HCT116 (cell line): ENCODE data around the gene NOA1. TPM values are rescaled to one million over a fixed set of nuclear protein-coding genes. Genes with fewer than 3 reads are reported as not detected.

Source experiments
- ATAC-seq: fragments of 200-7000 bp; cut with Tn5 transposase; 2 replicates; pipeline ENCODE4 v1.9.1; 2020; ENCODE audit warnings: mild to moderate bottlenecking, moderate library complexity
- BruUV-seq: library from RNA; stranded (reverse); fragments of 400-500 nt; replicated peaks from 2 replicates; lab custom pipeline; 2021; lab: Mats Ljungman, UMichigan
- CTCF ChIA-PET: fragments of 300-600 bp; sonication (Branson Sonifier 250); formaldehyde crosslinking; loops from one replicate; lab custom pipeline; 2021; ENCODE audit warnings: antibody characterized with exemption; lab: Charles Lee
- POLR2A ChIA-PET: fragments of 300-600, 350-600 bp; sonication (Branson Sonifier 250); formaldehyde crosslinking; loops from one replicate; lab custom pipeline; 2021; ENCODE audit warnings: antibody characterized with exemption; lab: Charles Lee
- RAD21 ChIA-PET, 2 experiments: fragments of 300-600 bp; sonication (Branson Sonifier 250); formaldehyde crosslinking; loops; one replicate each; lab custom pipeline; 2023; ENCODE audit warnings: low total read pairs in 2 of 2; ENCODE audit not compliant: uncharacterized antibody in 2 of 2, unreplicated experiment in 2 of 2, low non-redundant PET in 1 of 2; lab: Charles Lee
- DNase-seq: peaks from one replicate; pipeline ENCODE4 v3.0.0-alpha.2; 2010; ENCODE audit warnings: low read depth, low spot score
- H2AFZ ChIP-seq: fragments of 200-600 bp; shearing (Covaris generic), sonication (generic); 2 replicates; pipeline ENCODE4 v1.6.1; 2017; ENCODE audit warnings: low read depth, mixed run types, mixed read lengths, antibody characterized with exemption, low read length; ENCODE audit not compliant: poor library complexity, severe bottlenecking
- H3K27ac ChIP-seq: 2 replicates; pipeline ENCODE4 v1.5.1; 2012; ENCODE audit warnings: low read depth, low read length
- H3K27me3 ChIP-seq: fragments of 200-600 bp; sonication (generic); 2 replicates; pipeline ENCODE4 v1.6.1; 2016; ENCODE audit warnings: mixed run types, low read length, mixed read lengths; ENCODE audit not compliant: insufficient read depth
- H3K36me3 ChIP-seq, 2 experiments: fragments of 200-500 bp in 1 of 2; fragments of 200-600 bp in 1 of 2; sonication (Bioruptor generic) in 1 of 2; sonication (generic) in 1 of 2; 2 replicates each; pipeline versions ENCODE4 v1.5.1 to v1.6.1; 2014 to 2016; ENCODE audit warnings: low read length in 2 of 2, inconsistent platforms in 1 of 2, mixed read lengths in 1 of 2, mixed run types in 1 of 2; ENCODE audit not compliant: insufficient read depth in 2 of 2, control insufficient read depth in 1 of 2
- H3K4me1 ChIP-seq, 2 experiments: fragments of 200-600 bp in 1 of 2; sonication (generic) in 1 of 2; 2 replicates each; pipeline versions ENCODE4 v1.5.1 to v1.6.1; 2012 to 2017; ENCODE audit warnings: low read length in 2 of 2, inconsistent platforms in 1 of 2, mild to moderate bottlenecking in 1 of 2, mixed read lengths in 1 of 2, mixed run types in 1 of 2, moderate library complexity in 1 of 2; ENCODE audit not compliant: insufficient read depth in 2 of 2, control insufficient read depth in 1 of 2
- H3K4me2 ChIP-seq: fragments of 200-600 bp; sonication (generic); 2 replicates; pipeline ENCODE4 v1.6.1; 2017; ENCODE audit warnings: mixed run types, low read length, mixed read lengths
- H3K4me3 ChIP-seq, 2 experiments: fragments of 200-600 bp in 1 of 2; sonication (generic) in 1 of 2; replicated peaks in 1 of 2; 2 replicates each; pipeline ENCODE4 v1.5.1; 2011 to 2016; ENCODE audit warnings: low read length in 2 of 2, control low read depth in 1 of 2, low read depth in 1 of 2, mild to moderate bottlenecking in 1 of 2, mixed read lengths in 1 of 2, mixed run types in 1 of 2
- H3K79me2 ChIP-seq: fragments of 200-600 bp; sonication (generic); 2 replicates; pipeline ENCODE4 v1.6.1; 2017; ENCODE audit warnings: mild to moderate bottlenecking, mixed run types, low read length, moderate library complexity, mixed read lengths; ENCODE audit not compliant: insufficient read depth
- H3K9ac ChIP-seq: fragments of 200-600 bp; sonication (generic); 2 replicates; pipeline ENCODE4 v1.6.1; 2016; ENCODE audit warnings: low read length, mixed read lengths
- H3K9me2 ChIP-seq: fragments of 200-600 bp; sonication (generic), shearing (Covaris generic); 2 replicates; pipeline ENCODE4 v1.6.1; 2017; ENCODE audit warnings: mixed run types, mild to moderate bottlenecking, moderate library complexity; ENCODE audit not compliant: insufficient read depth
- H3K9me3 ChIP-seq, 2 experiments: fragments of 200-500 bp in 1 of 2; fragments of 200-600 bp in 1 of 2; sonication (Bioruptor generic) in 1 of 2; sonication (generic) in 1 of 2; 2 replicates each; pipeline ENCODE4 v1.6.1; 2014 to 2017; ENCODE audit warnings: low read length in 2 of 2, mixed read lengths in 2 of 2, inconsistent platforms in 1 of 2, low read depth in 1 of 2, mild to moderate bottlenecking in 1 of 2, mixed run types in 1 of 2, moderate library complexity in 1 of 2; ENCODE audit not compliant: control insufficient read depth in 1 of 2, insufficient read depth in 1 of 2
- H4K20me1 ChIP-seq: fragments of 200-600 bp; sonication (generic), shearing (Covaris generic); 2 replicates; pipeline ENCODE4 v1.6.1; 2017; ENCODE audit warnings: mixed run types, mild to moderate bottlenecking, moderate library complexity; ENCODE audit not compliant: insufficient read depth
- EZH2 ChIP-seq: fragments of 200-600 bp; sonication (generic); IDR thresholded peaks from 2 replicates; pipeline ENCODE4 v1.6.1; 2017; ENCODE audit warnings: antibody characterized with exemption, mixed run types
- EZH2phosphoT487 ChIP-seq: fragments of 200-600 bp; IDR thresholded peaks from 2 replicates; pipeline ENCODE4 v1.6.1; 2018; ENCODE audit warnings: antibody characterized with exemption, borderline replicate concordance
- RAD21 ChIP-seq: IDR thresholded peaks from 2 replicates; pipeline ENCODE4 v1.6.1; 2012; ENCODE audit warnings: low read depth, mild to moderate bottlenecking
- REST ChIP-seq: IDR thresholded peaks from 2 replicates; pipeline ENCODE4 v1.6.1; 2012; ENCODE audit warnings: low read depth
- SIN3A ChIP-seq: IDR thresholded peaks from 2 replicates; pipeline ENCODE4 v1.6.1; 2012; ENCODE audit warnings: low read depth
- SP1 ChIP-seq: IDR thresholded peaks from 2 replicates; pipeline ENCODE4 v1.6.1; 2012; ENCODE audit warnings: low read depth
- YY1 ChIP-seq: IDR thresholded peaks from 2 replicates; pipeline ENCODE4 v1.6.1; 2011; ENCODE audit warnings: low read length, low read depth, moderate library complexity, mild to moderate bottlenecking; ENCODE audit not compliant: insufficient replicate concordance; ENCODE audit errors: extremely low read depth
- ZFX ChIP-seq: fragments of 450-650 bp; IDR thresholded peaks from 2 replicates; pipeline ENCODE4 v1.6.1; 2017
- intact Hi-C: fragments of 100-400 bp; cut with micrococcal nuclease; formaldehyde crosslinking; loops from 2 replicates; pipeline ENCODE4 v1.10.0; 2022
- total RNA-seq: library from RNA; stranded (reverse); gene quantifications from one replicate; pipeline ENCODE4 v1.2.1, GENCODE V29; 2021; ENCODE audit not compliant: unreplicated experiment
- TF ChIP-seq, protein P1 (sequence below): IDR thresholded peaks from 2 replicates; pipeline ENCODE4 v1.6.1; 2011; ENCODE audit warnings: mild to moderate bottlenecking, low read length, moderate library complexity; ENCODE audit not compliant: insufficient replicate concordance; ENCODE audit errors: extremely low read depth
- TF ChIP-seq, protein P2 (sequence below): IDR thresholded peaks from 2 replicates; pipeline ENCODE4 v1.6.1; 2012

The NOA1 gene
- total RNA-seq, 1 experiment from 2014 or later = 38.4 TPM

- ChIA-PET CTCF (no interaction called here), POLR2A (no interaction called here), RAD21 (no interaction called here)
- Histone ChIP-seq H3K27me3 (no peaks in the 10 kb centered on the region), H3K4me1 (peaks cover 10 to 13% of the 10 kb centered on the region in 2 experiments; a peak in 3 of 4 replicates), H3K79me2 (no peaks in the 10 kb centered on the region; the same call in 1 of the 2 replicates), H3K9ac (no peak overlapping the region), H3K36me3 (peaks cover 0 to 4% of the 10 kb centered on the region in 2 experiments; a peak in 2 of 4 replicates), H3K9me2 (no peaks in the 10 kb centered on the region), H3K4me2 (no peak overlapping the region), H2AFZ (no peak overlapping the region), H3K4me3 (no peak overlapping the region), H3K9me3 (no peaks in the 10 kb centered on the region), H3K27ac (no peak overlapping the region), H4K20me1 (no peaks in the 10 kb centered on the region)
- TF ChIP-seq YY1 = no peak
- TF ChIP-seq, protein P1, sequence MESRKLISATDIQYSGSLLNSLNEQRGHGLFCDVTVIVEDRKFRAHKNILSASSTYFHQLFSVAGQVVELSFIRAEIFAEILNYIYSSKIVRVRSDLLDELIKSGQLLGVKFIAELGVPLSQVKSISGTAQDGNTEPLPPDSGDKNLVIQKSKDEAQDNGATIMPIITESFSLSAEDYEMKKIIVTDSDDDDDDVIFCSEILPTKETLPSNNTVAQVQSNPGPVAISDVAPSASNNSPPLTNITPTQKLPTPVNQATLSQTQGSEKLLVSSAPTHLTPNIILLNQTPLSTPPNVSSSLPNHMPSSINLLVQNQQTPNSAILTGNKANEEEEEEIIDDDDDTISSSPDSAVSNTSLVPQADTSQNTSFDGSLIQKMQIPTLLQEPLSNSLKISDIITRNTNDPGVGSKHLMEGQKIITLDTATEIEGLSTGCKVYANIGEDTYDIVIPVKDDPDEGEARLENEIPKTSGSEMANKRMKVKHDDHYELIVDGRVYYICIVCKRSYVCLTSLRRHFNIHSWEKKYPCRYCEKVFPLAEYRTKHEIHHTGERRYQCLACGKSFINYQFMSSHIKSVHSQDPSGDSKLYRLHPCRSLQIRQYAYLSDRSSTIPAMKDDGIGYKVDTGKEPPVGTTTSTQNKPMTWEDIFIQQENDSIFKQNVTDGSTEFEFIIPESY = no peak
- no peak for TF ChIP-seq RAD21
- TF ChIP-seq EZH2 = no peak
- TF ChIP-seq, protein P2, sequence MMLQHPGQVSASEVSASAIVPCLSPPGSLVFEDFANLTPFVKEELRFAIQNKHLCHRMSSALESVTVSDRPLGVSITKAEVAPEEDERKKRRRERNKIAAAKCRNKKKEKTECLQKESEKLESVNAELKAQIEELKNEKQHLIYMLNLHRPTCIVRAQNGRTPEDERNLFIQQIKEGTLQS = no peak
- no peak for TF ChIP-seq SP1
- no peak for TF ChIP-seq REST
- TF ChIP-seq ZFX = no peak
- TF ChIP-seq SIN3A = no peak
- TF ChIP-seq EZH2phosphoT487 = no peak
- intact Hi-C loops = no loop called here
- DNase-seq = no peak
- BruUV-seq = no TSS peak
- ATAC-seq = no peak
These were observed 36.4 kb downstream of the NOA1 start for GRCh38 chr4:56940971-56941370.
